AG09309 (cell line): Measurements from ENCODE around the gene DSC2.

Experiments
- DNase-seq: peaks from one replicate; pipeline ENCODE4 v3.0.0-alpha.2; 2010; ENCODE audit warnings: low read depth
- H3K4me3 ChIP-seq: 2 replicates; pipeline ENCODE4 v1.5.1; 2011; ENCODE audit warnings: mild to moderate bottlenecking, low read depth, low read length, moderate library complexity; ENCODE audit not compliant: control insufficient read depth
- TF ChIP-seq, protein P1 (sequence below): IDR thresholded peaks from 2 replicates; pipeline ENCODE4 v1.5.1; 2011; ENCODE audit warnings: mild to moderate bottlenecking, low read depth, low read length, inconsistent platforms; ENCODE audit not compliant: insufficient read depth, control insufficient read depth; ENCODE audit errors: missing control alignments

Gene DSC2

DNA sequence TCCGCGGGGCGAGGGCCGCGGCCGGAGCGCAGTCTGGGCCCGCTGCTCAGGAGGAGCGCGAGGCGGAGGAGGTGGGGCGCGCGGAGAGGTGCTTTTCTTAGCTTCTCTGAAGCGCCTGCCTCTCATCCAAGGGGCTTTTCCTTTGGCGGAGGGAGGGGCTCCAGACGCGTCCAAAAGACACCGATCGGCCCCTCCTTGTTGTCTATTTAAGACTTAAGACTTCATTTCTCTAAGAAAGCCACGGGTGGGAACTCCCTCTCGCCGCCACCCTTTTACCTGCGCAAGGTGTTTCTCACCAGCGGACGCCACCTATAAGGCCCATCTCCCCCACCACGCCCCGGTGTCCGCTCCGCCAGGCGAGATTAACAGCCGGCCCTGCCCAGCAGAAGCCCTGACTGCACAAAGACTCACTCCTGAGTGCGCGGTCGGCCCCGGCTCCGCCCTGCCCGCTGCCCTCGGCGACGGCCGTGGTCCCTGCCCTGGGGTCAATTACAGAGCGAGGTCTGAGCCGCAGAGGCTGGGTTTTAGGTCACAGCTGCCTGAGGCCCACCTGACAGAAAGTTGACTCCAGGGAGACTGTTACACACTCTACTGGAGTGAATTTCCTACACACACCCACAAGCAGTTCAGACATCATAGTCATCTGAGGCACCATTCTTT is at the start of gene DSC2:
Gene DSC2 (minus strand): TSS at position 397 of the 660 bp plus-strand sequence. CDS start 450 bp downstream, outside the sequence.
- TF ChIP-seq, protein P1, sequence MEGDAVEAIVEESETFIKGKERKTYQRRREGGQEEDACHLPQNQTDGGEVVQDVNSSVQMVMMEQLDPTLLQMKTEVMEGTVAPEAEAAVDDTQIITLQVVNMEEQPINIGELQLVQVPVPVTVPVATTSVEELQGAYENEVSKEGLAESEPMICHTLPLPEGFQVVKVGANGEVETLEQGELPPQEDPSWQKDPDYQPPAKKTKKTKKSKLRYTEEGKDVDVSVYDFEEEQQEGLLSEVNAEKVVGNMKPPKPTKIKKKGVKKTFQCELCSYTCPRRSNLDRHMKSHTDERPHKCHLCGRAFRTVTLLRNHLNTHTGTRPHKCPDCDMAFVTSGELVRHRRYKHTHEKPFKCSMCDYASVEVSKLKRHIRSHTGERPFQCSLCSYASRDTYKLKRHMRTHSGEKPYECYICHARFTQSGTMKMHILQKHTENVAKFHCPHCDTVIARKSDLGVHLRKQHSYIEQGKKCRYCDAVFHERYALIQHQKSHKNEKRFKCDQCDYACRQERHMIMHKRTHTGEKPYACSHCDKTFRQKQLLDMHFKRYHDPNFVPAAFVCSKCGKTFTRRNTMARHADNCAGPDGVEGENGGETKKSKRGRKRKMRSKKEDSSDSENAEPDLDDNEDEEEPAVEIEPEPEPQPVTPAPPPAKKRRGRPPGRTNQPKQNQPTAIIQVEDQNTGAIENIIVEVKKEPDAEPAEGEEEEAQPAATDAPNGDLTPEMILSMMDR: no peak
- H3K4me3 ChIP-seq: no peak within 1 kb of the TSS
- no peak for DNase-seq

DNA sequence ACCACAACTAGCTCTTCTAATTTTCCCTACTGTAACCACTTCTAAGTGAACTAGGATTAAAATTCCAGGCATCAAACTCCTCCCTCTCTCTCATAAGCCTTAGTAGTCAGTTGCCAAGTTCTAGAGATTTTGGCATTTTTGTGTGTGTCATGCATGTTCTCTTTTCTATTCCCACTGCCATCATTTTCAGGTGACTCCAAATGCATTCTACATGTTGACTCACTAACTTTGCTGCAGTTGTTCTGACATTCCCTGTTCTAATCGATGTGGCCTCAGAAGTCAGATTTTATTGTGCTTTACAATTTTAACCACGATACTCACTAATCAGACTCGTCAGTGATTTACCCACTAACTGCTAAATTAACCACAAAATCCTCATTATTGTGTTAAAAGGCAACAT is 47.1 kb upstream of the DSC2 start:
- H3K4me3 ChIP-seq: no peak overlapping the region
- TF ChIP-seq, protein P1: no peak
- DNase-seq: no peak

DNA sequence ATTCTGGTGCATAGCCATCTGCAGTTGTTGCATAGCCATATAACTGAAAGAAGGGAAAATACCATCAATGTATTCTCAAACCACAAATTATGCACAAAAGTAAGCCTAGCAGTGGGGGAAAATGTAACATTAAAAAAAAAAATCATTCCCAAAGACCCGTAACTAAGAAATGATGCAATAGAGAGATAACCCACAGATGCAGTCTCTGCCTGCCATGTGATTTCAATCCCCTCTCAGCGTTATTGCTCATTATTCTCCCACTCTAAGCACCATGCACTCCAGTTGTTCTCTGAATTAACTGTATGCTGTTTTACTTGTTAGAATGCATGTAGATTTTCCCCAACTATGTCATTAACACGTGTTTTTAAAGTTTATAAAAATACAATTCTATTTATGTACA is 46.4 kb upstream of the DSC2 start:
- TF ChIP-seq, protein P1: no peak
- DNase-seq: no peak
- no peak overlapping the region for H3K4me3 ChIP-seq

DNA sequence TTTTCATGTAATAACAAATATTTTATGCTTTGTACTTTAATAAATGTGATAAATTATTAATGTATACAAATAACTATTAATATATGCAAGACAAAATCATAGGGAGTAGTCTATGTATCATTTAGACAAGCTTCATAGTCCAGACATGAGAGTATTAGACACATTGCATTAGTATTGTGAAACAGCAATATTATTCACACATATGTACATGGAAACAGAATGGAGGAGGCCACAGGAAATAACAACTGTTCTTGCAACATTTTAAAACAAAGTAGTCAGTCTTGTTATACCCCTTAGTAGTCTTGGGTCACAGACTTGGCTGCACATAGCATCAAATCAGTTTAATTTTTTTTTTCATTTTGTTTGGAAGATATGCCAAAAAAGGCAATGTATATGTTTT is 44.6 kb upstream of the DSC2 start:
- DNase-seq: no peak
- TF ChIP-seq, protein P1: no peak
- H3K4me3 ChIP-seq: no peak overlapping the region

DNA sequence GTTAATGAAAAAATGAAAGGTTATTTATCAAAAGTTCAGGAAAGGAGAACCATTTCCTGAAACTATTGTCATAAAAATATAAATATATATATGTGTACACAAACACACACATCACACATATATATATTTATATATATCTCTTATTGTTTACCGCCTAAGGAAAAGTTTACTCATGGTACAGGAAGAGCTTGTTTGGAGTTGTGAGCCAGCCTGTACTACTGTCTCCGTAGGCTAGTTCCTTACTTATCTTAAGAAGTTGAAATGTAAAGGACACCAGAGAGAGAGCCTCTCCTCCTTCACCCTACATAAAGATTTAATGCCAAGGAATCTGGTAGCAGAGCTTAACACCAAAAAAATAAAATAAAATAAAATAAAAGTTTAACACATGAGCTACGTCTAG is 40.8 kb upstream of the DSC2 start:
- DNase-seq: no peak
- no peak overlapping the region for H3K4me3 ChIP-seq
- TF ChIP-seq, protein P1: no peak

DNA sequence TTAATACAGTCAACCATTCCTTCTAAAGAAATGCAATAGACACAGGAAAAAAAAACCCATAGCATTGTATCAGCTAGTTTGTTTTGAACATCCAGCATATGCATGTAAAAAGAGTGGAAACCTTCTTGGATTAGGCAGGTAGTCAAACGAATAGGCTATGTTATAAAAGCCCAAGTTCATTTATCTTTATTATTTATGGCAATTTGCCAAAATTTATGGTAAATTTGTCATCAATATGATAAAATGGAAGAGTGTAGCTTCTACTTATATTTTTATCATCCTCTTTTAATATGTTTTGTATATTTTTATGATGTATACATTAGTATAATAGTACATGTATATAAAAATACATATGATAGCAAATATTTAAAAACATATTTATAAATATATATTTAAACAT is 36.5 kb upstream of the DSC2 start:
- no peak overlapping the region for H3K4me3 ChIP-seq
- no peak for DNase-seq
- TF ChIP-seq, protein P1: no peak

DNA sequence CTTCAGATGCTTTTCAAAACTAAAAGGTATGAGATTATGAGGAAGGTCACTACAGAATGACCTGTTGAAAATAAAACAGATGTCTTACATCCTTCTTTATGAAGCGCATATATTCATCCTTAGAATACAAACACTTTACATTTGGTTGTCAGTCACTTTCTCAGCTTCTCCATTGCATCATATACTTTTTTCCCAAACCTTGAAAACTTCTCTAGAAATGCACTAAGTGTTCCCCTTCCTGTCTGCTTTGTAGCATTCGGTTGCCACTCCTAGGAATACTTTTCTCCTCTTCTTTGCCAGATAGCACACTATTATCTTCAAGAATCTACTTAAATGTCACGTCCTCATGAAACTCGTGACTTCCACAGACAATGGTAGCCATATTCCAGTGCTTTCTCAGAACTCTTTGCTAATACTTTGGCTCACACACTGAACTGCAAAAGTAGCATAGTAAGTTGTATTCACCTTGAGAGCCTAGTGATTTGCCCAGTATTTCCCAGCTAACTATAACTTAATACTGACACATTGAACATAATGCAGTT is 32.8 kb upstream of the DSC2 start:
- DNase-seq: no peak
- no peak overlapping the region for H3K4me3 ChIP-seq
- TF ChIP-seq, protein P1: no peak
